Calu3 (cell line): Measurements from ENCODE around the gene IL1A. TPM values are rescaled to one million over a fixed set of nuclear protein-coding genes. Genes with fewer than 3 reads are reported as not detected.

Source experiments
- BruUV-seq: library from RNA; stranded (reverse); fragments of 400-500 nt; replicated peaks from 2 replicates; lab custom pipeline; 2021; lab: Mats Ljungman, UMichigan
- CTCF ChIA-PET: fragments of 300-600 bp; sonication (Branson Sonifier 250); formaldehyde crosslinking; loops from one replicate; lab custom pipeline; 2022; ENCODE audit warnings: antibody characterized with exemption; lab: Charles Lee
- DNase-seq: peaks from one replicate; pipeline ENCODE4 v3.0.0; 2022
- H3K27ac Mint-ChIP-seq: one replicate; pipeline ENCODE4 v1.8.0; 2022; ENCODE audit warnings: mixed read lengths; ENCODE audit not compliant: unreplicated experiment
- H3K27me3 Mint-ChIP-seq: one replicate; pipeline ENCODE4 v1.8.0; 2022; ENCODE audit warnings: mixed read lengths; ENCODE audit not compliant: unreplicated experiment
- H3K36me3 Mint-ChIP-seq: one replicate; pipeline ENCODE4 v1.8.0; 2022; ENCODE audit warnings: mild to moderate bottlenecking, moderate library complexity, mixed read lengths; ENCODE audit not compliant: insufficient read depth, unreplicated experiment
- H3K4me1 Mint-ChIP-seq: one replicate; pipeline ENCODE4 v1.8.0; 2022; ENCODE audit warnings: mild to moderate bottlenecking, low read depth, mixed read lengths; ENCODE audit not compliant: unreplicated experiment
- H3K4me3 Mint-ChIP-seq: one replicate; pipeline ENCODE4 v1.8.0; 2022; ENCODE audit warnings: mild to moderate bottlenecking, low read depth, moderate library complexity, mixed read lengths; ENCODE audit not compliant: unreplicated experiment
- H3K9me3 Mint-ChIP-seq: one replicate; pipeline ENCODE4 v1.8.0; 2022; ENCODE audit warnings: low read depth, mixed read lengths; ENCODE audit not compliant: unreplicated experiment
- CTCF ChIP-seq: fragments of 200-600 bp; IDR thresholded peaks from one replicate; pipeline ENCODE4 v1.8.0; 2022; ENCODE audit warnings: antibody characterized with exemption; ENCODE audit not compliant: unreplicated experiment
- intact Hi-C: fragments of 100-400 bp; cut with micrococcal nuclease; formaldehyde crosslinking; loops from one replicate; pipeline ENCODE4 v1.10.0; 2022; ENCODE audit not compliant: unreplicated experiment
- total RNA-seq: library from RNA; stranded (reverse); gene quantifications from 2 replicates; pipeline ENCODE4 v1.2.3, GENCODE V29; 2022

IL1A gene
- total RNA-seq, 1 experiment from 2014 or later = 14.4 TPM

GRCh38 chr2:112731479-112731878 is 52.8 kb downstream of the IL1A start:
- Mint-ChIP-seq H3K4me3 (no peak overlapping the region), H3K27ac (no peak overlapping the region), H3K4me1 (peaks cover 34% of the 10 kb centered on the region), H3K9me3 (no peaks in the 10 kb centered on the region), H3K36me3 (peaks cover 34% of the 10 kb centered on the region), H3K27me3 (no peaks in the 10 kb centered on the region)
- TF ChIP-seq CTCF = no peak
- CTCF ChIA-PET = no interaction called here
- BruUV-seq = no TSS peak
- DNase-seq = no peak
- intact Hi-C loops = no loop called here

GRCh38 chr2:112730791-112731190 is 53.5 kb downstream of the IL1A start:
- no TSS peak for BruUV-seq
- H3K4me3 Mint-ChIP-seq = no peak overlapping the region
- peaks cover 38% of the 10 kb centered on the region for H3K4me1 Mint-ChIP-seq
- TF ChIP-seq CTCF = no peak
- no peak for DNase-seq
- no peak overlapping the region for H3K27ac Mint-ChIP-seq
- H3K27me3 Mint-ChIP-seq = no peaks in the 10 kb centered on the region
- intact Hi-C loops = no loop called here
- peaks cover 35% of the 10 kb centered on the region for H3K36me3 Mint-ChIP-seq
- CTCF ChIA-PET = interaction anchor here (0.7 kb wide), 2 partner anchors 135 to 698 kb away, joined by 6 to 7 read pairs; no protein-coding TSS in a partner anchor
- H3K9me3 Mint-ChIP-seq = no peaks in the 10 kb centered on the region

- no peak for DNase-seq
- BruUV-seq = no TSS peak
- no peak for TF ChIP-seq CTCF
- CTCF ChIA-PET = interaction anchor here (0.6 to 0.7 kb wide), 3 partner anchors 85 to 698 kb away, joined by 3 to 7 read pairs (median 6); no protein-coding TSS in a partner anchor
- no peaks in the 10 kb centered on the region for H3K27me3 Mint-ChIP-seq
- intact Hi-C loops = no loop called here
- no peaks in the 10 kb centered on the region for H3K9me3 Mint-ChIP-seq
- H3K27ac Mint-ChIP-seq = no peak overlapping the region
- H3K4me3 Mint-ChIP-seq = no peak overlapping the region
- H3K4me1 Mint-ChIP-seq = peaks cover 32% of the 10 kb centered on the region
- peaks cover 31% of the 10 kb centered on the region for H3K36me3 Mint-ChIP-seq
Observed at GRCh38 chr2:112730216-112730615, 54.1 kb downstream of the IL1A start.

GRCh38 chr2:112728378-112729175 is 55.7 kb downstream of the IL1A start:
- BruUV-seq = no TSS peak
- Mint-ChIP-seq H3K4me3 (no peak overlapping the region), H3K27ac (no peak overlapping the region), H3K27me3 (no peaks in the 10 kb centered on the region), H3K36me3 (peaks cover 25% of the 10 kb centered on the region), H3K9me3 (no peaks in the 10 kb centered on the region), H3K4me1 (peaks cover 38% of the 10 kb centered on the region)
- DNase-seq = peak; percentile 72
- intact Hi-C loops = no loop called here
- TF ChIP-seq CTCF = no peak
- CTCF ChIA-PET = interaction anchor here (0.6 to 2.0 kb wide), 8 partner anchors 8 to 230 kb away, joined by 3 to 11 read pairs (median 4); no protein-coding TSS in a partner anchor
